SK-N-SH (cell line): ENCODE results near the gene PLA2G2F. TPM values are rescaled to one million over a fixed set of nuclear protein-coding genes. Genes with fewer than 3 reads are reported as not detected.

Experiments used
- CTCF ChIA-PET: fragments of 300-600, 350-600 bp; formaldehyde crosslinking; extraction: SDS; loops from one replicate; lab custom pipeline; 2021; lab: Yijun Ruan, JAX
- POLR2A ChIA-PET: fragments of 350-600 bp; sonication (Branson Sonifier 250); formaldehyde crosslinking; extraction: SDS; loops from one replicate; lab custom pipeline; 2020; ENCODE audit warnings: antibody characterized with exemption, inconsistent platforms; lab: Yijun Ruan, JAX
- DNase-seq: peaks from one replicate; pipeline ENCODE4 v3.0.0; 2012
- H2AFZ ChIP-seq: fragments of 200-600 bp; sonication (generic); 2 replicates; pipeline ENCODE4 v1.8.1; 2016; ENCODE audit warnings: antibody characterized with exemption, mild to moderate bottlenecking, low read depth
- H3F3A ChIP-seq: fragments of 200-600 bp; sonication (generic); replicated peaks from 2 replicates; pipeline ENCODE3; 2016; ENCODE audit warnings: antibody characterized with exemption, mild to moderate bottlenecking; ENCODE audit not compliant: insufficient read depth
- H3K27ac ChIP-seq, 2 experiments: fragments of 200-500 bp in 1 of 2; fragments of 200-600 bp in 1 of 2; sonication (Bioruptor generic) in 1 of 2; sonication (generic), shearing (Covaris generic) in 1 of 2; 2 replicates each; pipeline versions ENCODE4 v1.5.1 to v1.6.1; 2014 to 2016; ENCODE audit warnings: low read depth in 2 of 2, inconsistent platforms in 1 of 2, low read length in 1 of 2, mild to moderate bottlenecking in 1 of 2, mixed read lengths in 1 of 2
- H3K27me3 ChIP-seq: fragments of 200-600 bp; sonication (generic), shearing (Covaris generic); 2 replicates; pipeline ENCODE4 v1.6.1; 2016; ENCODE audit warnings: mixed run types; ENCODE audit not compliant: insufficient read depth
- H3K36me3 ChIP-seq, 2 experiments: fragments of 200-500 bp in 1 of 2; fragments of 200-600 bp in 1 of 2; sonication (Bioruptor generic) in 1 of 2; sonication (generic) in 1 of 2; replicated peaks in 1 of 2; 2 replicates each; pipeline versions ENCODE3 to v1.5.1; 2014 to 2016; ENCODE audit warnings: low read length in 1 of 2, mild to moderate bottlenecking in 1 of 2; ENCODE audit not compliant: insufficient read depth in 2 of 2, control insufficient read depth in 1 of 2
- H3K4me1 ChIP-seq, 2 experiments: fragments of 200-500 bp in 1 of 2; fragments of 200-600 bp in 1 of 2; sonication (Bioruptor generic) in 1 of 2; sonication (generic), shearing (Covaris generic) in 1 of 2; 2 replicates each; pipeline versions ENCODE4 v1.5.1 to v1.6.1; 2014 to 2016; ENCODE audit warnings: low read depth in 1 of 2, low read length in 1 of 2, mixed run types in 1 of 2; ENCODE audit not compliant: insufficient read depth in 2 of 2, control insufficient read depth in 1 of 2
- H3K4me2 ChIP-seq: fragments of 200-600 bp; sonication (generic), shearing (Covaris generic); 2 replicates; pipeline ENCODE4 v1.6.1; 2017; ENCODE audit warnings: mixed run types
- H3K4me3 ChIP-seq, 2 experiments: fragments of 200-500 bp in 1 of 2; fragments of 200-600 bp in 1 of 2; sonication (Bioruptor generic) in 1 of 2; sonication (generic), shearing (Covaris generic) in 1 of 2; 2 replicates each; pipeline versions ENCODE4 v1.5.1 to v1.8.1; 2014 to 2016; ENCODE audit warnings: low read depth in 2 of 2, inconsistent platforms in 1 of 2, low read length in 1 of 2, mild to moderate bottlenecking in 1 of 2, mixed read lengths in 1 of 2, moderate library complexity in 1 of 2
- H3K79me2 ChIP-seq: fragments of 200-600 bp; sonication (generic); 2 replicates; pipeline ENCODE4 v1.8.1; 2017; ENCODE audit warnings: mild to moderate bottlenecking; ENCODE audit not compliant: insufficient read depth
- H3K9ac ChIP-seq: fragments of 200-600 bp; sonication (generic); 2 replicates; pipeline ENCODE4 v1.6.1; 2017; ENCODE audit warnings: mixed run types
- H3K9me2 ChIP-seq: fragments of 200-600 bp; sonication (generic); 2 replicates; pipeline ENCODE4 v1.6.1; 2017; ENCODE audit warnings: mixed run types
- H3K9me3 ChIP-seq: fragments of 200-600 bp; sonication (generic); 2 replicates; pipeline ENCODE4 v1.6.1; 2017; ENCODE audit warnings: mixed run types, mild to moderate bottlenecking, moderate library complexity
- H4K20me1 ChIP-seq: fragments of 200-600 bp; sonication (generic); 2 replicates; pipeline ENCODE4 v1.6.1; 2017; ENCODE audit warnings: mild to moderate bottlenecking, mixed run types; ENCODE audit not compliant: insufficient read depth
- CHD2 ChIP-seq: fragments of 150-350 bp; IDR thresholded peaks from 2 replicates; pipeline ENCODE4 v1.6.1; 2018; ENCODE audit warnings: low read length; ENCODE audit not compliant: partially characterized antibody
- ELF1 ChIP-seq: IDR thresholded peaks from 2 replicates; pipeline ENCODE4 v1.4.0; 2012
- FOSL2 ChIP-seq: IDR thresholded peaks from 2 replicates; pipeline ENCODE4 v1.4.0; 2012; ENCODE audit warnings: low read depth, mild to moderate bottlenecking, moderate library complexity, borderline replicate concordance
- FOXJ3 ChIP-seq: sonication (generic); formaldehyde crosslinking; IDR thresholded peaks from 2 replicates; pipeline ENCODE4 v1.5.1; 2020; ENCODE audit warnings: mild to moderate bottlenecking, missing genetic modification reagents
- FOXM1 ChIP-seq: IDR thresholded peaks from 2 replicates; pipeline ENCODE4 v1.4.0; 2012; ENCODE audit warnings: low read depth, mild to moderate bottlenecking
- IRF3 ChIP-seq: fragments of 150-350 bp; IDR thresholded peaks from 2 replicates; pipeline ENCODE4 v1.6.1; 2016; ENCODE audit warnings: mild to moderate bottlenecking, low read depth, low read length
- MEF2A ChIP-seq: IDR thresholded peaks from 2 replicates; pipeline ENCODE4 v1.4.0; 2012; ENCODE audit warnings: low read depth, borderline replicate concordance
- MXI1 ChIP-seq: IDR thresholded peaks from 2 replicates; pipeline ENCODE4 v1.6.1; 2012; ENCODE audit warnings: mild to moderate bottlenecking, low read depth, low read length, improper control_type of control experiment
- NFIC ChIP-seq: IDR thresholded peaks from 2 replicates; pipeline ENCODE4 v1.4.0; 2012; ENCODE audit warnings: borderline replicate concordance
- NRF1 ChIP-seq: IDR thresholded peaks from 2 replicates; pipeline ENCODE4 v1.6.1; 2012; ENCODE audit warnings: low read depth, mild to moderate bottlenecking, low read length
- POLR2AphosphoS5 ChIP-seq: IDR thresholded peaks from 2 replicates; pipeline ENCODE4 v1.6.1; 2012; ENCODE audit warnings: low read depth, low read length
- RFX5 ChIP-seq: IDR thresholded peaks from 2 replicates; pipeline ENCODE4 v1.6.1; 2012; ENCODE audit warnings: mild to moderate bottlenecking, improper control_type of control experiment, low read length
- RXRA ChIP-seq: IDR thresholded peaks from 2 replicates; pipeline ENCODE4 v1.4.0; 2012; ENCODE audit warnings: low read depth, mild to moderate bottlenecking, borderline replicate concordance
- SIN3A ChIP-seq: IDR thresholded peaks from 2 replicates; pipeline ENCODE4 v1.6.1; 2012; ENCODE audit warnings: low read depth, mild to moderate bottlenecking, low read length, moderate library complexity, borderline replicate concordance
- TAF1 ChIP-seq: IDR thresholded peaks from 2 replicates; pipeline ENCODE4 v1.6.1; 2012; ENCODE audit warnings: low read depth, mild to moderate bottlenecking, low read length, moderate library complexity, borderline replicate concordance
- USF1 ChIP-seq: IDR thresholded peaks from 2 replicates; pipeline ENCODE4 v1.4.0; 2012; ENCODE audit warnings: low read depth, borderline replicate concordance
- USF2 ChIP-seq: fragments of 150-350 bp; IDR thresholded peaks from 2 replicates; pipeline ENCODE4 v1.6.1; 2017; ENCODE audit warnings: antibody characterized with exemption, low read length, low read depth, borderline replicate concordance
- ZBTB33 ChIP-seq: IDR thresholded peaks from 2 replicates; pipeline ENCODE4 v1.4.0; 2012; ENCODE audit warnings: low read depth, borderline replicate concordance
- WGBS: methylation state at CpG from one replicate; pipeline ENCODE4 v1.1.6; 2017; ENCODE audit warnings: low lambda C conversion rate; 5-methylcytosine and 5-hydroxymethylcytosine counted together
- polyA plus RNA-seq, 3 experiments: library from polyadenylated mRNA; depleted of rRNA; stranded (reverse); fragments of >200 nt; gene quantifications; 2 replicates each; pipeline ENCODE4 v1.2.3, GENCODE V29; 2012

Gene PLA2G2F
- polyA plus RNA-seq, 1 of the 3 experiments (the other 2 are of a cell fraction) = not detected

- H4K20me1 ChIP-seq = no peaks in the 10 kb centered on the region
- ChIA-PET CTCF (interaction anchor here (1.5 kb wide), 1 partner anchor 45 kb away, joined by 4 read pairs; no protein-coding TSS in a partner anchor), POLR2A (no interaction called here)
- WGBS = 63% methylated on average over 4 of the region's 4 CpGs
- H3K79me2 ChIP-seq = no peaks in the 10 kb centered on the region
- no peaks in the 10 kb centered on the region for H3K9me2 ChIP-seq
- no peaks in the 10 kb centered on the region for H3K9me3 ChIP-seq
- H3K9ac ChIP-seq = no peak overlapping the region
- no peaks in the 10 kb centered on the region for H3K4me1 ChIP-seq
- TF ChIP-seq FOSL2 (no peak), USF2 (no peak), CHD2 (no peak), FOXJ3 (CRISPR knock-in tag) (no peak), RXRA (no peak), RFX5 (no peak), ELF1 (no peak), USF1 (no peak), FOXM1 (no peak), TAF1 (no peak), NRF1 (no peak), MXI1 (no peak), NFIC (no peak)
- H3K4me2 ChIP-seq = no peak overlapping the region
- H2AFZ ChIP-seq = no peak overlapping the region
- H3F3A ChIP-seq = no peaks in the 10 kb centered on the region
- DNase-seq = no peak
- no peak overlapping the region for H3K4me3 ChIP-seq
- H3K27ac ChIP-seq = no peak overlapping the region
- H3K27me3 ChIP-seq = no peaks in the 10 kb centered on the region
- no peaks in the 10 kb centered on the region for H3K36me3 ChIP-seq
Measured at GRCh38 chr1:20107351-20107750, 31.8 kb upstream of the PLA2G2F start.

GRCh38 chr1:20107796-20108195, 31.3 kb upstream of the PLA2G2F start:
- no peak overlapping the region for H3K4me3 ChIP-seq
- POLR2A ChIA-PET = no interaction called here
- H3K9me2 ChIP-seq = no peaks in the 10 kb centered on the region

More at GRCh38 chr1:20107796-20108195, 31.3 kb upstream of the PLA2G2F start:
- Histone ChIP-seq H3K4me1 (no peaks in the 10 kb centered on the region), H3K79me2 (no peaks in the 10 kb centered on the region), H3K27ac (no peak overlapping the region), H3K27me3 (no peaks in the 10 kb centered on the region), H2AFZ (no peak overlapping the region), H3F3A (no peaks in the 10 kb centered on the region), H4K20me1 (no peaks in the 10 kb centered on the region), H3K9ac (no peak overlapping the region), H3K4me2 (no peak overlapping the region), H3K36me3 (no peaks in the 10 kb centered on the region), H3K9me3 (no peaks in the 10 kb centered on the region)
- CTCF ChIA-PET = interaction anchor here (1.5 kb wide), 1 partner anchor 44 kb away, joined by 4 read pairs; no protein-coding TSS in a partner anchor
- 39% methylated on average over 4 of the region's 4 CpGs for WGBS
- TF ChIP-seq MEF2A = no peak
- TF ChIP-seq SIN3A = no peak
- no peak for TF ChIP-seq ZBTB33
- no peak for TF ChIP-seq POLR2AphosphoS5
- TF ChIP-seq IRF3 = no peak
- TF ChIP-seq CHD2 = no peak
- TF ChIP-seq FOXM1 = no peak
- no peak for DNase-seq
